ENCODE data around the gene MILR1.

MILR1 gene

DNA sequence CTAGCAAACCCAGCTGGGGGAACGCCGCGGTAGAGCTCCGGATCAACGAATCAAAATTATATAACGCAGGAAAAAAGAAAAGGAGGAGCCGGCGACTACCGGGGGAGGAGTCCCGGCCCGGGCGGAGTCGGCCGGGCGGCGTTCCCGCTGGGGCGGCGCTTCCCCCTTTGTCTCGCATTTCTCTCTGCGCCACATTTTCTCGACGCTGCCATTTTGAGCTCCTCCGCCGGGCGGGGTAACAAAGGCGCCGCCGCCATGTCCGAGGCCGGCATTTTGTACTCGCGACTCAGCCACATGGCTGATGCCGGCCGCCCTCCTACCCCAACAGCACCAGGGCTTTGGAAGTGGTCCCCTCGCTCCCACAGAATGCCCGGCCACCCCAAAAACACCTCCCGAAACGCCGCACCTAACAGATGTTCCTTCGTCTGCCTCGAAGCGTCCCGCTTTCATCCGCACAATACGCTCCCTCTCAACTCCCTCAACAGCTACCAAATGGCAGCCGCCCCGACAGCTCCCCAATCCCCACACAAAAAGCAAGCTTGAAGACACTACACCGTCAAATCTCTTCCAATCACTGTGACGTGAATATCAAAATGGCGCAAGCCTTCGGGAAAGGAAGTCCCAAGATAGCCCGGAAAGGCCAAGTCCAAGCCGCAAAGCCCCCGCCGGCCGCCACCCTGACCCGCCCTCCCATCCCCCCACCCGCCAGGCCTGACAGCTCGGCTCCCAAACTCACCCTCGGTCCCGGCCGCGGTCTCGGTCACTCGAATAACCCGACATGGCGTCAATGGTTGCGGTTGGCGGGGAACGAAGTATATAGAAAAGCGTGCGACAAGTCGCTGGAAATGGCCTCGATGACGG lies 56.7 kb downstream of the MILR1 start (continued):
- no peak for TF ChIP-seq ZNF132 (tag by site-specific recombination; IDR thresholded peaks at IDR 0.05; ENCODE audit: borderline replicate concordance)
- TF ChIP-seq ZNF843 (tag by site-specific recombination; IDR thresholded peaks at IDR 0.05), result 0 out of 2 replicates have a peak, but pooled peaks have one; percentile 12
- no peak for TF ChIP-seq ZBTB1 (tag by site-specific recombination; IDR thresholded peaks at IDR 0.05)
- TF ChIP-seq, protein P1, sequence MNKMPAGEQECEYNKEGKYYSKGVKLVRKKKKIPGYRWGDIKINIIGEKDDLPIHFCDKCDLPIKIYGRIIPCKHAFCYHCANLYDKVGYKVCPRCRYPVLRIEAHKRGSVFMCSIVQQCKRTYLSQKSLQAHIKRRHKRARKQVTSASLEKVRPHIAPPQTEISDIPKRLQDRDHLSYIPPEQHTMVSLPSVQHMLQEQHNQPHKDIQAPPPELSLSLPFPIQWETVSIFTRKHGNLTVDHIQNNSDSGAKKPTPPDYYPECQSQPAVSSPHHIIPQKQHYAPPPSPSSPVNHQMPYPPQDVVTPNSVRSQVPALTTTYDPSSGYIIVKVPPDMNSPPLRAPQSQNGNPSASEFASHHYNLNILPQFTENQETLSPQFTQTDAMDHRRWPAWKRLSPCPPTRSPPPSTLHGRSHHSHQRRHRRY (tag by site-specific recombination; IDR thresholded peaks at IDR 0.05), result peak; percentile 67; the same call in 1 of the 2 replicates
- peak; percentile 42 for TF ChIP-seq ZNF341 (tag by site-specific recombination; IDR thresholded peaks at IDR 0.05; ENCODE audit: low read depth)
- no peak; the same call in 1 of the 2 replicates for TF ChIP-seq KLF9 (tag by site-specific recombination; IDR thresholded peaks at IDR 0.05; ENCODE audit: low read depth)
- no peak for TF ChIP-seq ZNF548 (tag by site-specific recombination; IDR thresholded peaks at IDR 0.05)
- no peak for TF ChIP-seq ZNF510 (tag by site-specific recombination; IDR thresholded peaks at IDR 0.05; ENCODE audit: insufficient replicate concordance)
- TF ChIP-seq ZNF146 (tag by site-specific recombination; IDR thresholded peaks at IDR 0.05), result no peak
- TF ChIP-seq, protein P2, sequence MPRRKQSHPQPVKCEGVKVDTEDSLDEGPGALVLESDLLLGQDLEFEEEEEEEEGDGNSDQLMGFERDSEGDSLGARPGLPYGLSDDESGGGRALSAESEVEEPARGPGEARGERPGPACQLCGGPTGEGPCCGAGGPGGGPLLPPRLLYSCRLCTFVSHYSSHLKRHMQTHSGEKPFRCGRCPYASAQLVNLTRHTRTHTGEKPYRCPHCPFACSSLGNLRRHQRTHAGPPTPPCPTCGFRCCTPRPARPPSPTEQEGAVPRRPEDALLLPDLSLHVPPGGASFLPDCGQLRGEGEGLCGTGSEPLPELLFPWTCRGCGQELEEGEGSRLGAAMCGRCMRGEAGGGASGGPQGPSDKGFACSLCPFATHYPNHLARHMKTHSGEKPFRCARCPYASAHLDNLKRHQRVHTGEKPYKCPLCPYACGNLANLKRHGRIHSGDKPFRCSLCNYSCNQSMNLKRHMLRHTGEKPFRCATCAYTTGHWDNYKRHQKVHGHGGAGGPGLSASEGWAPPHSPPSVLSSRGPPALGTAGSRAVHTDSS (tag by site-specific recombination; IDR thresholded peaks at IDR 0.05), result no peak; the same call in 1 of the 2 replicates
- TF ChIP-seq, protein P3, sequence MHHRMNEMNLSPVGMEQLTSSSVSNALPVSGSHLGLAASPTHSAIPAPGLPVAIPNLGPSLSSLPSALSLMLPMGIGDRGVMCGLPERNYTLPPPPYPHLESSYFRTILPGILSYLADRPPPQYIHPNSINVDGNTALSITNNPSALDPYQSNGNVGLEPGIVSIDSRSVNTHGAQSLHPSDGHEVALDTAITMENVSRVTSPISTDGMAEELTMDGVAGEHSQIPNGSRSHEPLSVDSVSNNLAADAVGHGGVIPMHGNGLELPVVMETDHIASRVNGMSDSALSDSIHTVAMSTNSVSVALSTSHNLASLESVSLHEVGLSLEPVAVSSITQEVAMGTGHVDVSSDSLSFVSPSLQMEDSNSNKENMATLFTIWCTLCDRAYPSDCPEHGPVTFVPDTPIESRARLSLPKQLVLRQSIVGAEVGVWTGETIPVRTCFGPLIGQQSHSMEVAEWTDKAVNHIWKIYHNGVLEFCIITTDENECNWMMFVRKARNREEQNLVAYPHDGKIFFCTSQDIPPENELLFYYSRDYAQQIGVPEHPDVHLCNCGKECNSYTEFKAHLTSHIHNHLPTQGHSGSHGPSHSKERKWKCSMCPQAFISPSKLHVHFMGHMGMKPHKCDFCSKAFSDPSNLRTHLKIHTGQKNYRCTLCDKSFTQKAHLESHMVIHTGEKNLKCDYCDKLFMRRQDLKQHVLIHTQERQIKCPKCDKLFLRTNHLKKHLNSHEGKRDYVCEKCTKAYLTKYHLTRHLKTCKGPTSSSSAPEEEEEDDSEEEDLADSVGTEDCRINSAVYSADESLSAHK (tag by site-specific recombination; IDR thresholded peaks at IDR 0.05), result peak; percentile 53

DNA sequence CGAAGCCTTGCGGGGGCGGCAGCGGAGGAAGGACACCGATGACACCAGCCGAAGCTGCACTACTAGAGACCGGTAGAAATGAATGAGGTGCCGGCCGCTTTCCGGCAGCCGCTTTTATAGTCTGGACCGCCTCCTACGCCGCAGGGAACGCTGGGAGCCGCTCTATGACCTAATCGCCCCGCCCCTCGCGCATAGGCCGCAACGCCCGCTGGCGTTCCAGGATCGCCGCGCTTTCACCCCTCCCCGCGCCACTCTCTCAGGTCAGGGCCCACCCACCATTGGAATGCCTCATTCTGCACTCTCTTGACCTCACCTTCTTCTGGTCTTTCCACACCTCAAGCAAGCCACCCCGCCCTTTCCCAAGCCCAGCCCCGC lies 57.3 kb downstream of the MILR1 start, which contains the start of gene DDX5:
Gene DDX5, minus strand, starts transcription at position 89 of the 375 bp plus-strand sequence. CDS start 170 bp downstream, outside the sequence.
- H3K4me1 ChIP-seq (ENCODE audit: control insufficient read depth, insufficient read depth, low read length), result 0 out of 2 replicates have a peak, but pooled peaks cover 4% of the 10 kb centered on the region
- H3K36me3 ChIP-seq (ENCODE audit: control insufficient read depth in 2 of 2, insufficient read depth in 1 of 2, low read length in 2 of 2), result peaks cover 45 to 66% of the 10 kb centered on the region in 2 experiments
- POLR2A ChIA-PET, result interaction anchor here (0.6 to 4.2 kb wide), 28 partner anchors 9 to 1859 kb away, joined by 3 to 146 read pairs (median 5); partner anchors contain the start of genes POLG2 and SMURF2
- TF ChIP-seq ZNF354C (tag by site-specific recombination; IDR thresholded peaks at IDR 0.05; ENCODE audit: borderline replicate concordance, low read depth) (no peak), ZNF10 (tag by site-specific recombination; IDR thresholded peaks at IDR 0.05) (peak; percentile 31; the same call in 1 of the 2 replicates), ZFP69B (tag by site-specific recombination; IDR thresholded peaks at IDR 0.05) (peak; percentile 65; the same call in 1 of the 2 replicates), ZNF366 (tag by site-specific recombination; conservative IDR thresholded peaks at IDR 0.05) (peak; percentile 91), ZNF404 (tag by site-specific recombination; IDR thresholded peaks at IDR 0.05) (no peak), ZFHX2 (tag by site-specific recombination; conservative IDR thresholded peaks at IDR 0.05) (peak; percentile 86), ZNF473 (tag by site-specific recombination; IDR thresholded peaks at IDR 0.05) (no peak), ZNF558 (tag by site-specific recombination; IDR thresholded peaks at IDR 0.05) (no peak), GLI4 (tag by site-specific recombination; IDR thresholded peaks at IDR 0.05) (no peak), KLF8 (tag by site-specific recombination; IDR thresholded peaks at IDR 0.05) (peak; percentile 98), SP3 (tag by site-specific recombination; IDR thresholded peaks at IDR 0.05) (peak; percentile 91), ZNF48 (tag by site-specific recombination; IDR thresholded peaks at IDR 0.05) (no peak), BCL11B (tag by site-specific recombination; IDR thresholded peaks at IDR 0.05; ENCODE audit: low read depth) (peak; percentile 96), ZNF335 (tag by site-specific recombination; conservative IDR thresholded peaks at IDR 0.05) (0 out of 2 replicates have a peak, but pooled peaks have one; percentile 1), ZNF184 (tag by site-specific recombination; IDR thresholded peaks at IDR 0.05) (no peak), ZNF23 (tag by site-specific recombination; IDR thresholded peaks at IDR 0.05; ENCODE audit: borderline replicate concordance) (no peak)
- TF ChIP-seq, protein P4, sequence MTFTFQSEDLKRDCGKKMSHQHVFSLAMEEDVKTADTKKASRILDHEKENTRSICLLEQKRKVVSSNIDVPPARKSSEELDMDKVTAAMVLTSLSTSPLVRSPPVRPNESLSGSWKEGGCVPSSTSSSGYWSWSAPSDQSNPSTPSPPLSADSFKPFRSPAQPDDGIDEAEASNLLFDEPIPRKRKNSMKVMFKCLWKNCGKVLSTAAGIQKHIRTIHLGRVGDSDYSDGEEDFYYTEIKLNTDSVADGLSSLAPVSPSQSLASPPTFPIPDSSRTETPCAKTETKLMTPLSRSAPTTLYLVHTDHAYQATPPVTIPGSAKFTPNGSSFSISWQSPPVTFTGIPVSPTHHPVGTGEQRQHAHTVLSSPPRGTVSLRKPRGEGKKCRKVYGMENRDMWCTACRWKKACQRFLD (tag by site-specific recombination; IDR thresholded peaks at IDR 0.05), result peak; percentile 97

More for the DNA sequence above, 57.3 kb downstream of the MILR1 start, which contains the start of gene DDX5:
- CTCF ChIA-PET, result interaction anchor here (0.6 to 1.9 kb wide), 2 partner anchors 85 to 929 kb away, joined by 3 to 10 read pairs; no protein-coding TSS in a partner anchor
- Histone ChIP-seq H3K27ac (ENCODE audit: extremely low read depth, low read depth, low read length) (peak within 1 kb of the TSS; percentile 97), H3K9me3 (ENCODE audit: control insufficient read depth, insufficient read depth, low read depth, low read length) (no peaks in the 10 kb centered on the region), H3K4me3 (ENCODE audit: low read depth, low read length) (peak within 1 kb of the TSS; percentile 100)
